Measurements from ENCODE around the gene WDR72. TPM values are rescaled to one million over a fixed set of nuclear protein-coding genes. Genes with fewer than 3 reads are reported as not detected.

The WDR72 gene
- total RNA-seq, 1 donor = not detected

- H3K4me3 ChIP-seq (ENCODE audit: low read depth, low read length) = no peak overlapping the region
- no peak for DNase-seq (ENCODE audit: low read depth)
- TF ChIP-seq, protein P1, sequence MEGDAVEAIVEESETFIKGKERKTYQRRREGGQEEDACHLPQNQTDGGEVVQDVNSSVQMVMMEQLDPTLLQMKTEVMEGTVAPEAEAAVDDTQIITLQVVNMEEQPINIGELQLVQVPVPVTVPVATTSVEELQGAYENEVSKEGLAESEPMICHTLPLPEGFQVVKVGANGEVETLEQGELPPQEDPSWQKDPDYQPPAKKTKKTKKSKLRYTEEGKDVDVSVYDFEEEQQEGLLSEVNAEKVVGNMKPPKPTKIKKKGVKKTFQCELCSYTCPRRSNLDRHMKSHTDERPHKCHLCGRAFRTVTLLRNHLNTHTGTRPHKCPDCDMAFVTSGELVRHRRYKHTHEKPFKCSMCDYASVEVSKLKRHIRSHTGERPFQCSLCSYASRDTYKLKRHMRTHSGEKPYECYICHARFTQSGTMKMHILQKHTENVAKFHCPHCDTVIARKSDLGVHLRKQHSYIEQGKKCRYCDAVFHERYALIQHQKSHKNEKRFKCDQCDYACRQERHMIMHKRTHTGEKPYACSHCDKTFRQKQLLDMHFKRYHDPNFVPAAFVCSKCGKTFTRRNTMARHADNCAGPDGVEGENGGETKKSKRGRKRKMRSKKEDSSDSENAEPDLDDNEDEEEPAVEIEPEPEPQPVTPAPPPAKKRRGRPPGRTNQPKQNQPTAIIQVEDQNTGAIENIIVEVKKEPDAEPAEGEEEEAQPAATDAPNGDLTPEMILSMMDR (IDR thresholded peaks at IDR 0.05; ENCODE audit: insufficient read depth, low read depth, low read length) = no peak
Observed at GRCh38 chr15:53681056-53681455, 78.4 kb downstream of the WDR72 start.

DNA sequence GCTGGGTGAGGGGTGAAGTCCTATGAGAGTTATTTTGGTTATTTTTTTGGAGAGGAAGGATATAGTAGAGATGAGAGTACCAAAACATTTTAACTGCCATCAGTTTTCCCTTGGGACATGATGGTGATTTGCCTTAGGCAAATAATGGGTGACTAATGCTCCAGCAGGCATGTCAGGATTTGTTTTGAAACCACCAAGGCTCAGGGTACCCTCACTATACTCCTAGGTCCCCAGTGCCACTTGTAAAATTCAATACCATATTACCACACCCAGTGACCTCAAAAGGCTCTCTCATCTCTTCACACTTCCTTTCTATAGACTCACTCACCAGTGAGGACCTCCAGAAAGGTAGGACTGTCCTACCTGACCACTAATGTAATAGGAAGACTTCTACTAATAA is 83.6 kb downstream of the WDR72 start:
- no peak for DNase-seq (ENCODE audit: low read depth)
- no peak overlapping the region for H3K4me3 ChIP-seq (ENCODE audit: low read depth, low read length)
- TF ChIP-seq, protein P1 (IDR thresholded peaks at IDR 0.05; ENCODE audit: insufficient read depth, low read depth, low read length) = no peak

DNA sequence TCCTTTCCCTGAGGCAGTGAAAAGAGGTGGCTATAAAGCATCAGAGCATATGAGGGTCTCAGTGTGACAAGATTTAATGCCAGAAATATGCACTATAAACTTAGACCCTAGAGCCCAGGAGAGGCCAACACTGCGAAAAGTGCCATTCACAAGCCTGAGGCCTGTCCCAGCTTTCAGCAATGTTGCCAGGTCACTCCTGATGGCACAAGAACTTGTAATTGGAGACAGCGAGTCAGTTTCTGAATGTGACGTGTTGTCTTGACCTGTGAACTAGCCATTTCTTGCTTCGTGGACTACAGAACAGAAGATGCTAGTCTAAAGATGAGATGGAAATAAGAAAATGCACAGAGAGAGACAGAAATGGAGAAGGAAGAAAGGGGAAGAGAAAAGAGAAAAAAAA is 87.9 kb downstream of the WDR72 start:
- no peak for DNase-seq (ENCODE audit: low read depth)
- H3K4me3 ChIP-seq (ENCODE audit: low read depth, low read length) = no peak overlapping the region
- TF ChIP-seq, protein P1 (IDR thresholded peaks at IDR 0.05; ENCODE audit: insufficient read depth, low read depth, low read length) = no peak

DNA sequence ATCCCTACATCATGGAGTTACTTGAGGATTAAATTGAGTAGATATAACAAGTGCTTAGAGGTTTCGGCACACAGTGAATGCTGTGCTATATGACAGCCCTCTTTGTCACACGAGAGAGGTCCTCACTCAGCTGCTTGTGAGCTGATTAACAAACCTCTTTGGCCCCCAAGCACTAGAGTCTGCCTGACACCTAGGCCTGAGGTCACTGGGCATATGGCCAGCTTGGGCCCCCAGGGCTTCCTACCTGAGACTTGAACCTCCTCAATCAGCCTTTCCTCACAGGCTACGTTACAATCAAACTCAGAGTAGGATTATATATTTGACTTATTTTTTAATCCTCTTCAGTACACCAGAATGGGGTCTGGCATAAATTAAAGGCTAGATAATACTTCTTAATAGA is 88.8 kb downstream of the WDR72 start:
- H3K4me3 ChIP-seq (ENCODE audit: low read depth, low read length) = no peak overlapping the region
- TF ChIP-seq, protein P1 (IDR thresholded peaks at IDR 0.05; ENCODE audit: insufficient read depth, low read depth, low read length) = no peak
- no peak for DNase-seq (ENCODE audit: low read depth)

GRCh38 chr15:53665930-53666329 is 93.5 kb downstream of the WDR72 start:
- TF ChIP-seq, protein P1 (IDR thresholded peaks at IDR 0.05; ENCODE audit: insufficient read depth, low read depth, low read length) = no peak
- no peak overlapping the region for H3K4me3 ChIP-seq (ENCODE audit: low read depth, low read length)
- DNase-seq (ENCODE audit: low read depth) = no peak

GRCh38 chr15:53658827-53659555 is 100.5 kb downstream of the WDR72 start:
- no peak overlapping the region for H3K4me3 ChIP-seq (ENCODE audit: low read depth, low read length)
- no peak for DNase-seq (ENCODE audit: low read depth)
- TF ChIP-seq, protein P1 (IDR thresholded peaks at IDR 0.05; ENCODE audit: insufficient read depth, low read depth, low read length) = no peak

GRCh38 chr15:53658255-53658654 is 101.2 kb downstream of the WDR72 start:
- no peak for DNase-seq (ENCODE audit: low read depth)
- TF ChIP-seq, protein P1 (IDR thresholded peaks at IDR 0.05; ENCODE audit: insufficient read depth, low read depth, low read length) = no peak
- no peak overlapping the region for H3K4me3 ChIP-seq (ENCODE audit: low read depth, low read length)
